Caco-2 (cell line): ENCODE data around the gene INSM2. TPM values are rescaled to one million over a fixed set of nuclear protein-coding genes. Genes with fewer than 3 reads are reported as not detected.

ENCODE experiments used
- BruUV-seq: library from RNA; stranded (reverse); fragments of 400-500 nt; replicated peaks from 2 replicates; lab custom pipeline; 2021; lab: Mats Ljungman, UMichigan
- CTCF ChIA-PET: fragments of 300-600 bp; sonication (Branson Sonifier 250); formaldehyde crosslinking; loops from one replicate; lab custom pipeline; 2022; ENCODE audit warnings: antibody characterized with exemption; lab: Charles Lee
- POLR2A ChIA-PET: fragments of 300-600 bp; sonication (Branson Sonifier 250); formaldehyde crosslinking; loops from one replicate; lab custom pipeline; 2022; ENCODE audit warnings: antibody characterized with exemption; lab: Charles Lee
- DNase-seq, 2 experiments: peaks; one replicate each; pipeline versions ENCODE4 v3.0.0 to v3.0.0-alpha.2; 2020 to 2022
- H3K27me3 ChIP-seq: replicated peaks from 2 replicates; pipeline ENCODE4 v1.6.0; 2011; ENCODE audit warnings: low read length; ENCODE audit not compliant: control insufficient read depth, insufficient read depth
- H3K36me3 ChIP-seq: 2 replicates; pipeline ENCODE4 v1.5.1; 2011; ENCODE audit warnings: low read length; ENCODE audit not compliant: control insufficient read depth, insufficient read depth
- H3K4me1 ChIP-seq: fragments of 250-450 bp; sonication (Bioruptor Pico); 2 replicates; pipeline ENCODE4 v1.5.1; 2020; ENCODE audit warnings: mild to moderate bottlenecking
- H3K4me3 ChIP-seq: 2 replicates; pipeline ENCODE4 v1.5.1; 2011; ENCODE audit warnings: low read depth, mild to moderate bottlenecking, control low read depth, low read length
- H3K9me3 ChIP-seq: fragments of 250-450 bp; sonication (Bioruptor Pico); 2 replicates; pipeline ENCODE4 v1.5.1; 2020; ENCODE audit warnings: mild to moderate bottlenecking, moderate library complexity
- H3K27ac Mint-ChIP-seq: one replicate; pipeline ENCODE4 v1.8.0; 2022; ENCODE audit warnings: mixed read lengths; ENCODE audit not compliant: unreplicated experiment
- H3K27me3 Mint-ChIP-seq: one replicate; pipeline ENCODE4 v1.8.0; 2022; ENCODE audit warnings: mixed read lengths; ENCODE audit not compliant: insufficient read depth, unreplicated experiment
- H3K36me3 Mint-ChIP-seq: one replicate; pipeline ENCODE4 v1.8.0; 2022; ENCODE audit warnings: mild to moderate bottlenecking, mixed read lengths; ENCODE audit not compliant: insufficient read depth, unreplicated experiment
- H3K4me1 Mint-ChIP-seq: one replicate; pipeline ENCODE4 v1.8.0; 2022; ENCODE audit warnings: low read depth, mixed read lengths; ENCODE audit not compliant: unreplicated experiment
- H3K4me3 Mint-ChIP-seq: one replicate; pipeline ENCODE4 v1.8.0; 2022; ENCODE audit warnings: mild to moderate bottlenecking, moderate library complexity, mixed read lengths; ENCODE audit not compliant: unreplicated experiment
- H3K9me3 Mint-ChIP-seq: one replicate; pipeline ENCODE4 v1.8.0; 2022; ENCODE audit warnings: mixed read lengths; ENCODE audit not compliant: unreplicated experiment
- CTCF ChIP-seq, 2 experiments: fragments of 200-600 bp in 1 of 2; IDR thresholded peaks; 1 replicate in 1 of 2; 2 replicates in 1 of 2; pipeline versions ENCODE4 v1.5.1 to v1.8.0; 2011 to 2022; ENCODE audit warnings: antibody characterized with exemption in 1 of 2, control low read depth in 1 of 2, inconsistent platforms in 1 of 2, low read depth in 1 of 2, low read length in 1 of 2, mild to moderate bottlenecking in 1 of 2, moderate library complexity in 1 of 2; ENCODE audit not compliant: insufficient read depth in 1 of 2, severe bottlenecking in 1 of 2, unreplicated experiment in 1 of 2
- intact Hi-C: fragments of 100-400 bp; cut with micrococcal nuclease; formaldehyde crosslinking; loops from one replicate; pipeline ENCODE4 v1.10.0; 2022; ENCODE audit not compliant: unreplicated experiment
- total RNA-seq: library from RNA; stranded (reverse); gene quantifications from 2 replicates; pipeline ENCODE4 v1.2.3, GENCODE V29; 2022

The INSM2 gene
- total RNA-seq, 1 experiment from 2014 or later, result not detected

GRCh38 chr14:35499180-35499579 lies 34.8 kb upstream of the INSM2 start:
- no TSS peak for BruUV-seq
- intact Hi-C loops, result no loop called here
- no peak for TF ChIP-seq CTCF (IDR thresholded peaks at IDR 0.05; ENCODE audit: insufficient read depth in 1 of 2, low read depth in 1 of 2, low read length in 1 of 2, severe bottlenecking in 1 of 2, unreplicated experiment in 1 of 2)
- Histone ChIP-seq H3K36me3 (no peaks in the 10 kb centered on the region), H3K4me3 (no peak overlapping the region), H3K9me3 (no peaks in the 10 kb centered on the region), H3K4me1 (peaks cover 7% of the 10 kb centered on the region), H3K27me3 (no peaks in the 10 kb centered on the region)
- Mint-ChIP-seq H3K4me1 (peaks cover 9% of the 10 kb centered on the region), H3K27ac (no peak overlapping the region), H3K9me3 (no peaks in the 10 kb centered on the region), H3K4me3 (no peak overlapping the region), H3K27me3 (no peaks in the 10 kb centered on the region), H3K36me3 (no peaks in the 10 kb centered on the region)
- no peak for DNase-seq
- ChIA-PET POLR2A (interaction anchor here (0.6 kb wide), 1 partner anchor 611 kb away, joined by 7 read pairs; no protein-coding TSS in a partner anchor), CTCF (no interaction called here)

GRCh38 chr14:35503646-35504045 lies 30.3 kb upstream of the INSM2 start:
- H3K9me3 Mint-ChIP-seq, result no peaks in the 10 kb centered on the region
- H3K4me1 ChIP-seq, result peaks cover 21% of the 10 kb centered on the region
- intact Hi-C loops, result no loop called here
- H3K4me3 ChIP-seq, result no peak overlapping the region
- TF ChIP-seq CTCF (IDR thresholded peaks at IDR 0.05; ENCODE audit: insufficient read depth in 1 of 2, low read depth in 1 of 2, low read length in 1 of 2, severe bottlenecking in 1 of 2, unreplicated experiment in 1 of 2), result no peak
- no peaks in the 10 kb centered on the region for H3K27me3 Mint-ChIP-seq
- ChIA-PET CTCF (no interaction called here), POLR2A (interaction anchor here (0.5 kb wide), 1 partner anchor 322 kb away, joined by 3 read pairs; the partner anchor contains the start of gene BRMS1L)
- H3K36me3 Mint-ChIP-seq, result no peaks in the 10 kb centered on the region
- no peaks in the 10 kb centered on the region for H3K36me3 ChIP-seq
- no peaks in the 10 kb centered on the region for H3K27me3 ChIP-seq
- no peak overlapping the region for H3K27ac Mint-ChIP-seq
- DNase-seq, result no peak
- H3K9me3 ChIP-seq, result no peaks in the 10 kb centered on the region
- H3K4me3 Mint-ChIP-seq, result peak overlapping the region; percentile 58
- H3K4me1 Mint-ChIP-seq, result peaks cover 9% of the 10 kb centered on the region
- no TSS peak for BruUV-seq

GRCh38 chr14:35504260-35504659 lies 29.7 kb upstream of the INSM2 start:
- Histone ChIP-seq H3K4me3 (no peak overlapping the region), H3K36me3 (no peaks in the 10 kb centered on the region), H3K9me3 (no peaks in the 10 kb centered on the region), H3K4me1 (peaks cover 21% of the 10 kb centered on the region), H3K27me3 (no peaks in the 10 kb centered on the region)
- Mint-ChIP-seq H3K36me3 (no peaks in the 10 kb centered on the region), H3K9me3 (no peaks in the 10 kb centered on the region), H3K27ac (no peak overlapping the region), H3K4me1 (peaks cover 9% of the 10 kb centered on the region), H3K27me3 (no peaks in the 10 kb centered on the region), H3K4me3 (peak overlapping the region; percentile 58)
- BruUV-seq, result no TSS peak
- intact Hi-C loops, result no loop called here
- DNase-seq, result peak in 1 of 2 experiments; percentile 22
- TF ChIP-seq CTCF (IDR thresholded peaks at IDR 0.05; ENCODE audit: insufficient read depth in 1 of 2, low read depth in 1 of 2, low read length in 1 of 2, severe bottlenecking in 1 of 2, unreplicated experiment in 1 of 2), result no peak
- ChIA-PET POLR2A (interaction anchor here (0.5 kb wide), 1 partner anchor 322 kb away, joined by 3 read pairs; the partner anchor contains the start of gene BRMS1L), CTCF (no interaction called here)
